HFFc6 (cell line): ENCODE results near the gene NRF1. TPM values are rescaled to one million over a fixed set of nuclear protein-coding genes. Genes with fewer than 3 reads are reported as not detected.

Experiments used
- DNase-seq: peaks from one replicate; pipeline ENCODE4 v3.0.0-alpha.2; 2018
- H3K27ac Mint-ChIP-seq: 2 replicates; pipeline ENCODE4 v1.8.0; 2020; ENCODE audit warnings: mild to moderate bottlenecking, mixed read lengths
- H3K27me3 Mint-ChIP-seq: 2 replicates; pipeline ENCODE4 v1.8.0; 2021; ENCODE audit warnings: mild to moderate bottlenecking, moderate library complexity, mixed read lengths; ENCODE audit not compliant: insufficient read depth
- H3K36me3 Mint-ChIP-seq: 2 replicates; pipeline ENCODE4 v1.8.0; 2021; ENCODE audit warnings: low read depth, mixed read lengths
- H3K4me1 Mint-ChIP-seq: 2 replicates; pipeline ENCODE4 v1.8.0; 2020; ENCODE audit warnings: low read depth, mixed read lengths
- H3K4me3 Mint-ChIP-seq: 2 replicates; pipeline ENCODE4 v1.8.0; 2020; ENCODE audit warnings: mild to moderate bottlenecking, moderate library complexity, mixed read lengths
- H3K9me3 Mint-ChIP-seq: 2 replicates; pipeline ENCODE4 v1.8.0; 2020; ENCODE audit warnings: mild to moderate bottlenecking, mixed read lengths
- CTCF ChIP-seq: fragments of 200-600 bp; sonication (generic); IDR thresholded peaks from 2 replicates; pipeline ENCODE4 v1.5.0; 2021; ENCODE audit warnings: antibody characterized with exemption, mild to moderate bottlenecking
- total RNA-seq, 6 experiments: library from RNA; stranded (reverse); fragmentation: NEBNext Ultra II Directional; extraction: Animal tissue kit (Norgen Biotek cat#: 25700); gene quantifications; 2 replicates in 1 of 6; 3 replicates in 5 of 6; pipeline ENCODE4 v1.2.3, GENCODE V29; 2021

Gene NRF1
- total RNA-seq, 6 experiments from 2014 or later: 8.8 to 11.8 (median 10.4) TPM

GRCh38 chr7:129617178-129617577 lies 5.7 kb downstream of the NRF1 start:
- H3K27me3 Mint-ChIP-seq: no peaks in the 10 kb centered on the region
- no peak for DNase-seq
- H3K36me3 Mint-ChIP-seq: peaks cover 14% of the 10 kb centered on the region
- no peak for TF ChIP-seq CTCF
- H3K9me3 Mint-ChIP-seq: no peaks in the 10 kb centered on the region
- peak overlapping the region; percentile 41; the same call in 1 of the 2 replicates for H3K4me3 Mint-ChIP-seq
- peak overlapping the region; percentile 12; the same call in 1 of the 2 replicates for H3K27ac Mint-ChIP-seq
- peaks cover 51% of the 10 kb centered on the region for H3K4me1 Mint-ChIP-seq

- Mint-ChIP-seq H3K4me3 (peak overlapping the region; percentile 41; the same call in 1 of the 2 replicates), H3K4me1 (peaks cover 50% of the 10 kb centered on the region), H3K27me3 (no peaks in the 10 kb centered on the region), H3K36me3 (peaks cover 14% of the 10 kb centered on the region), H3K9me3 (no peaks in the 10 kb centered on the region), H3K27ac (peak overlapping the region; percentile 12; the same call in 1 of the 2 replicates)
- no peak for TF ChIP-seq CTCF
- DNase-seq: no peak
These were observed 6.1 kb downstream of the NRF1 start for GRCh38 chr7:129617652-129618051.

GRCh38 chr7:129626896-129627295 lies 15.4 kb downstream of the NRF1 start:
- Mint-ChIP-seq H3K27me3 (no peaks in the 10 kb centered on the region), H3K4me3 (no peak overlapping the region), H3K27ac (no peak overlapping the region), H3K9me3 (no peaks in the 10 kb centered on the region), H3K4me1 (no peaks in the 10 kb centered on the region), H3K36me3 (no peaks in the 10 kb centered on the region)
- no peak for DNase-seq
- TF ChIP-seq CTCF: no peak

GRCh38 chr7:129630341-129630740 lies 18.8 kb downstream of the NRF1 start:
- H3K4me1 Mint-ChIP-seq: peaks cover 8% of the 10 kb centered on the region
- no peak overlapping the region for H3K4me3 Mint-ChIP-seq
- TF ChIP-seq CTCF: no peak
- no peak overlapping the region for H3K27ac Mint-ChIP-seq
- no peak for DNase-seq
- no peaks in the 10 kb centered on the region for H3K9me3 Mint-ChIP-seq
- H3K36me3 Mint-ChIP-seq: no peaks in the 10 kb centered on the region
- no peaks in the 10 kb centered on the region for H3K27me3 Mint-ChIP-seq

GRCh38 chr7:129634361-129635034 lies 23.0 kb downstream of the NRF1 start:
- no peaks in the 10 kb centered on the region for H3K36me3 Mint-ChIP-seq

More at GRCh38 chr7:129634361-129635034, 23.0 kb downstream of the NRF1 start:
- no peaks in the 10 kb centered on the region for H3K9me3 Mint-ChIP-seq
- peaks cover 16% of the 10 kb centered on the region for H3K4me1 Mint-ChIP-seq
- H3K4me3 Mint-ChIP-seq: no peak overlapping the region
- no peak for DNase-seq
- TF ChIP-seq CTCF: no peak
- H3K27me3 Mint-ChIP-seq: no peaks in the 10 kb centered on the region
- no peak overlapping the region; the same call in 1 of the 2 replicates for H3K27ac Mint-ChIP-seq
